Erythroblast (primary cell): ENCODE results near the gene RAI14.

Source experiments
- GATA1 ChIP-seq: IDR thresholded peaks from 2 replicates; pipeline ENCODE4 v1.6.1; 2011; ENCODE audit warnings: low read depth, mild to moderate bottlenecking, control low read depth, low read length, moderate library complexity
- POLR2A ChIP-seq: IDR thresholded peaks from 2 replicates; pipeline ENCODE4 v1.6.1; 2011; ENCODE audit warnings: mild to moderate bottlenecking, low read length

- TF ChIP-seq POLR2A (no peak), GATA1 (no peak)
Observed at GRCh38 chr5:34789639-34790038, 133.5 kb downstream of the RAI14 start.
